Fibroblast of lung (primary cell): Measurements from ENCODE around the gene P3H3.

ENCODE experiments used
- EZH2 ChIP-seq: IDR thresholded peaks from 2 replicates; pipeline ENCODE4 v1.5.1; 2012; ENCODE audit warnings: low read length, control low read depth, mild to moderate bottlenecking; ENCODE audit errors: missing control alignments
- TF ChIP-seq, protein P1 (sequence below), 2 donors: IDR thresholded peaks in 1 of 2; conservative IDR thresholded peaks in 1 of 2; 1 replicate in 1 of 2; 2 replicates in 1 of 2; pipeline ENCODE4 v1.5.1; 2011 to 2012; ENCODE audit warnings: low read length in 2 of 2, control low read depth in 1 of 2, inconsistent platforms in 1 of 2, low read depth in 1 of 2, mild to moderate bottlenecking in 1 of 2

DNA sequence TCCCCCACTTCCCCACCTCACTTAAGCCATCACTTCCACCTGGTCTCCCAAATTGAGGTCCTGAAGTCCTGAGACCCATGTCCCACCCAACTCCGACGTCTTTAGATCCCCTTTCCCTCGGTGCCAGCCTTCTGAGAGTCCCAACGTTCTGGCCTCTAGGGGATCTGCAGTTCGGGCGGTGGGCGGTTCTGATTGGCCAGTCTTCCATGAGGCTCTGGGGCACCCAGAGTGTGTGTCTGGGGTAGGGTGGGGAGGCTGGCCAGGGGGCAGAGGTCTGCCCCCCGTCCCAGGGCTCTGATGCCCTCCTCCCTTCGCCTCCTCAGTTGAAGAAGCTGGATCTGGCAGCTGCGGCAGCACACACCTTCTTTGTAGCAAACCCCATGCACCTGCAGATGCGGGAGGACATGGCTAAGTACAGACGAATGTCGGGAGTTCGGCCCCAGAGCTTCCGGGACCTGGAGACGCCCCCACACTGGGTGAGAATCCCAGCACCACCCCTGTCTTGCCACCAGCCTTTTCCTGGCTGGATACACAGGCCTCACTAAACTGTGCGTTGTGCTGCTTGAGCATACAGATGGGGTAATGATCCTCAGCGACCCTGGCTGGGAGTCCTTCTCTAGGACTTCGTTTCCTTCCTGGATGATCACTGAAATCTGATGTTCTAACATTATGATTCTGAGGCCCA, 1.5 kb downstream of the P3H3 start:
- TF ChIP-seq, protein P1, sequence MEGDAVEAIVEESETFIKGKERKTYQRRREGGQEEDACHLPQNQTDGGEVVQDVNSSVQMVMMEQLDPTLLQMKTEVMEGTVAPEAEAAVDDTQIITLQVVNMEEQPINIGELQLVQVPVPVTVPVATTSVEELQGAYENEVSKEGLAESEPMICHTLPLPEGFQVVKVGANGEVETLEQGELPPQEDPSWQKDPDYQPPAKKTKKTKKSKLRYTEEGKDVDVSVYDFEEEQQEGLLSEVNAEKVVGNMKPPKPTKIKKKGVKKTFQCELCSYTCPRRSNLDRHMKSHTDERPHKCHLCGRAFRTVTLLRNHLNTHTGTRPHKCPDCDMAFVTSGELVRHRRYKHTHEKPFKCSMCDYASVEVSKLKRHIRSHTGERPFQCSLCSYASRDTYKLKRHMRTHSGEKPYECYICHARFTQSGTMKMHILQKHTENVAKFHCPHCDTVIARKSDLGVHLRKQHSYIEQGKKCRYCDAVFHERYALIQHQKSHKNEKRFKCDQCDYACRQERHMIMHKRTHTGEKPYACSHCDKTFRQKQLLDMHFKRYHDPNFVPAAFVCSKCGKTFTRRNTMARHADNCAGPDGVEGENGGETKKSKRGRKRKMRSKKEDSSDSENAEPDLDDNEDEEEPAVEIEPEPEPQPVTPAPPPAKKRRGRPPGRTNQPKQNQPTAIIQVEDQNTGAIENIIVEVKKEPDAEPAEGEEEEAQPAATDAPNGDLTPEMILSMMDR (conservative IDR thresholded peaks at IDR 0.05 in 1 of 2, IDR thresholded peaks at IDR 0.05 in 1 of 2; ENCODE audit: low read depth in 1 of 2, low read length in 2 of 2), result peak in 1 of 2 donors; percentile 28
- TF ChIP-seq EZH2, result no peak
